ENCODE measurements around the gene TNPO1.

The TNPO1 gene

GRCh38 chr5:72814104-72814503 lies 2.4 kb upstream of the TNPO1 start:
- Histone ChIP-seq H3K9me2 (ENCODE audit: low read depth, low read length) (no peaks in the 10 kb centered on the region), H2AFZ (ENCODE audit: low read length) (no peak overlapping the region), H4K20me1 (ENCODE audit: insufficient read depth, low read length) (no peaks in the 10 kb centered on the region), H3K4me3 (ENCODE audit: low read depth, low read length, poor library complexity, severe bottlenecking) (no peak overlapping the region), H3K36me3 (ENCODE audit: insufficient read depth, low read length) (no peaks in the 10 kb centered on the region), H3K9ac (ENCODE audit: low read length) (no peak overlapping the region), H3K27ac (ENCODE audit: low read depth, low read length, poor library complexity, severe bottlenecking) (no peak overlapping the region), H3K4me1 (ENCODE audit: insufficient read depth, low read length, severe bottlenecking) (peaks cover 31% of the 10 kb centered on the region), H3K9me3 (ENCODE audit: low read length) (no peaks in the 10 kb centered on the region), H3F3A (ENCODE audit: insufficient read depth, low read length) (no peaks in the 10 kb centered on the region), H3K27me3 (ENCODE audit: insufficient read depth, low read length) (no peaks in the 10 kb centered on the region), H3K4me2 (ENCODE audit: low read length) (no peak overlapping the region), H3K79me2 (ENCODE audit: insufficient read depth, low read length) (no peaks in the 10 kb centered on the region)
- TF ChIP-seq EZH2 (IDR thresholded peaks at IDR 0.05; ENCODE audit: borderline replicate concordance, low read length): no peak
- TF ChIP-seq CTCF (IDR thresholded peaks at IDR 0.05; ENCODE audit: low read length): no peak

- no peaks in the 10 kb centered on the region for H3K79me2 ChIP-seq (ENCODE audit: insufficient read depth, low read length)
- no peak overlapping the region for H3K27ac ChIP-seq (ENCODE audit: low read depth, low read length, poor library complexity, severe bottlenecking)
- H3K9ac ChIP-seq (ENCODE audit: low read length): no peak overlapping the region
- H3K9me3 ChIP-seq (ENCODE audit: low read length): no peaks in the 10 kb centered on the region
- H3F3A ChIP-seq (ENCODE audit: insufficient read depth, low read length): no peaks in the 10 kb centered on the region
- H2AFZ ChIP-seq (ENCODE audit: low read length): no peak overlapping the region
- H3K9me2 ChIP-seq (ENCODE audit: low read depth, low read length): no peaks in the 10 kb centered on the region
- TF ChIP-seq CTCF (IDR thresholded peaks at IDR 0.05; ENCODE audit: low read length) (no peak), EZH2 (IDR thresholded peaks at IDR 0.05; ENCODE audit: borderline replicate concordance, low read length) (no peak)
- H4K20me1 ChIP-seq (ENCODE audit: insufficient read depth, low read length): no peaks in the 10 kb centered on the region
- H3K4me3 ChIP-seq (ENCODE audit: low read depth, low read length, poor library complexity, severe bottlenecking): no peak overlapping the region
- no peaks in the 10 kb centered on the region for H3K27me3 ChIP-seq (ENCODE audit: insufficient read depth, low read length)
- H3K4me1 ChIP-seq (ENCODE audit: insufficient read depth, low read length, severe bottlenecking): peaks cover 31% of the 10 kb centered on the region
- no peak overlapping the region for H3K4me2 ChIP-seq (ENCODE audit: low read length)
- H3K36me3 ChIP-seq (ENCODE audit: insufficient read depth, low read length): no peaks in the 10 kb centered on the region
Measured at GRCh38 chr5:72814864-72815263, 1.6 kb upstream of the TNPO1 start.

- Histone ChIP-seq H3K36me3 (ENCODE audit: insufficient read depth, low read length) (no peaks in the 10 kb centered on the region), H3K4me1 (ENCODE audit: insufficient read depth, low read length, severe bottlenecking) (peaks cover 31% of the 10 kb centered on the region), H3K4me2 (ENCODE audit: low read length) (peak overlapping the region; percentile 78), H3K27ac (ENCODE audit: low read depth, low read length, poor library complexity, severe bottlenecking) (peak overlapping the region; percentile 79), H3K9ac (ENCODE audit: low read length) (peak overlapping the region; percentile 74), H3K27me3 (ENCODE audit: insufficient read depth, low read length) (no peaks in the 10 kb centered on the region), H3F3A (ENCODE audit: insufficient read depth, low read length) (no peaks in the 10 kb centered on the region), H3K9me2 (ENCODE audit: low read depth, low read length) (no peaks in the 10 kb centered on the region), H3K79me2 (ENCODE audit: insufficient read depth, low read length) (no peaks in the 10 kb centered on the region), H3K9me3 (ENCODE audit: low read length) (no peaks in the 10 kb centered on the region), H3K4me3 (ENCODE audit: low read depth, low read length, poor library complexity, severe bottlenecking) (peak overlapping the region; percentile 72), H4K20me1 (ENCODE audit: insufficient read depth, low read length) (no peaks in the 10 kb centered on the region), H2AFZ (ENCODE audit: low read length) (peak overlapping the region; percentile 76)
- TF ChIP-seq EZH2 (IDR thresholded peaks at IDR 0.05; ENCODE audit: borderline replicate concordance, low read length) (no peak), CTCF (IDR thresholded peaks at IDR 0.05; ENCODE audit: low read length) (no peak)
Measured at GRCh38 chr5:72815580-72816283, 729 bp upstream of the TNPO1 start.

All from OCI-LY1 (cell line).